Transverse colon (tissue), 4 donors: ENCODE data around the gene RHAG. TPM values are rescaled to one million over a fixed set of nuclear protein-coding genes. Genes with fewer than 3 reads are reported as not detected.

Experiments
- DNase-seq: peaks from one replicate; pipeline ENCODE4 v3.0.0-alpha.2; 2019
- H3K27ac ChIP-seq, 4 donors: fragments of 200-600 bp; sonication (generic); 2 replicates each; pipeline ENCODE4 v1.5.1; 2016 to 2018; ENCODE audit warnings: inconsistent platforms in 4 of 4
- H3K27me3 ChIP-seq: fragments of 200-600 bp; sonication (generic); 2 replicates; pipeline ENCODE4 v1.5.1; 2017; ENCODE audit warnings: inconsistent platforms
- H3K36me3 ChIP-seq, 4 donors: fragments of 200-600 bp; sonication (generic); 2 replicates each; pipeline ENCODE4 v1.5.1; 2017 to 2019; ENCODE audit warnings: inconsistent platforms in 4 of 4
- H3K4me1 ChIP-seq, 4 donors: fragments of 200-600 bp; sonication (generic); 2 replicates each; pipeline ENCODE4 v1.5.1; 2017 to 2020; ENCODE audit warnings: inconsistent platforms in 4 of 4
- H3K4me3 ChIP-seq, 4 donors: fragments of 200-600 bp; sonication (generic); 1 replicate in 1 of 4; 2 replicates in 3 of 4; pipeline versions ENCODE4 v1.5.1 to v1.6.1; 2017 to 2019; ENCODE audit warnings: inconsistent platforms in 4 of 4
- H3K9me3 ChIP-seq, 2 donors: fragments of 200-600 bp; sonication (generic); 2 replicates each; pipeline ENCODE4 v1.5.1; 2017 to 2019; ENCODE audit warnings: inconsistent platforms in 2 of 2
- CTCF ChIP-seq, 5 experiments: fragments of 200-600 bp in 3 of 5; fragments of 450-650 bp in 2 of 5; sonication (generic) in 3 of 5; IDR thresholded peaks; 1 replicate in 2 of 5; 2 replicates in 3 of 5; pipeline ENCODE4 v1.5.1; 2016 to 2017; ENCODE audit warnings: antibody characterized with exemption in 5 of 5, inconsistent platforms in 3 of 5, mild to moderate bottlenecking in 2 of 5, moderate library complexity in 1 of 5
- EP300 ChIP-seq: sonication (generic); formaldehyde crosslinking; IDR thresholded peaks from one replicate; pipeline ENCODE4 v1.6.1; 2017; ENCODE audit warnings: antibody characterized with exemption, low read depth
- POLR2A ChIP-seq: fragments of 450-650 bp; IDR thresholded peaks from one replicate; pipeline ENCODE4 v1.6.1; 2016; ENCODE audit warnings: antibody characterized with exemption, mild to moderate bottlenecking, moderate library complexity
- POLR2AphosphoS5 ChIP-seq, 3 donors: sonication (generic); formaldehyde crosslinking; IDR thresholded peaks; one replicate each; pipeline ENCODE4 v1.6.1; 2016; ENCODE audit warnings: antibody characterized with exemption in 3 of 3
- WGBS, 2 donors: methylation state at CpG; one replicate each; pipeline ENCODE4 v1.1.5; 2018; ENCODE audit warnings: low coverage in 1 of 2; 5-methylcytosine and 5-hydroxymethylcytosine counted together
- in situ Hi-C, 4 donors: fragments of 200-750 bp; cut with MboI; loops; one replicate each; pipeline versions ENCODE4 v1.15.0 to v1.15.1; 2017; ENCODE audit warnings: low sequenced_read_pairs in 3 of 4, low pct_ligation_motif_present in 1 of 4, low pct_unique_long_range_greater_than_20kb in 1 of 4
- intact Hi-C: fragments of 100-400 bp; cut with DNase I; formaldehyde crosslinking; loops from one replicate; pipeline ENCODE4 v1.15.1; 2023; ENCODE audit warnings: low total_unique reads
- total RNA-seq, 4 donors: library from RNA; depleted of rRNA; stranded (reverse); fragments of >200 nt; gene quantifications; one replicate each; pipeline ENCODE4 v1.1.0, GENCODE V29; 2016

Gene RHAG
- total RNA-seq, 4 donors from 2014 or later = 0.64 TPM; not detected in 3

DNA sequence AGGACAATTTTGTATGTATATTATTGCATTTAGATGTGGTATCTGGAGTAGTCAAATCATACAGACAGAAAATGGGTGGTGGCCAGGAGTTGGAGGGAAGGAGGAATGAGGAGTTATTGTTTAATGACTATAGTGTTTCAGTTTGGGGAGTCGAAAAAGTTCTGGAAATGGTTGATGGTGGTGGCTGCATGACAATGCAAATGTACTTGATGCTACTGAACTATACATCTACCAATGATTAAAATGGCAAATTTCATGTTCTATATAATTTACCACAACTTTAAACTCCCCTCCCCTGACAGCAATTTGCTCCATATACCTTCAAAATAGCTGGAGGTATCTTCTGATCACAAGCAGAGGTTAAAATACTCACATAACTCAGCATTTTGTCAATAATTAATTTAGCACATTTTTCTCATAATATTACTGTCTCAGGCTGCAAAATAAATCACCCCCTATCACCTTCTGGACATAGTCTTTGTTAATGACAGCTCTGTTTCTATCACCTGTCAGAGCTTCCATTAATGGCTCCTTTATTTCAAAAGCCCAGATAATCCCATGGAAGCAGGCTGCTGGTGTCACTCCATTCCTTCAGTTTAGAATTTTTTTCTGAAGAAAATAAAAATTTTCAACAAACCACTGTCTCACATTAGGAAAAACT is 25.7 kb upstream of the RHAG start:
- intact Hi-C loops = no loop called here
- 66 to 85% methylated on average over 1 of the region's 1 CpG for WGBS, 2 donors

GRCh38 chr6:49653942-49654341 is 17.3 kb upstream of the RHAG start:
- 89 to 100% methylated on average over 1 of the region's 1 CpG for WGBS, 2 donors
- in situ Hi-C loops = no loop called here
- Histone ChIP-seq H3K4me3 (no peak overlapping the region), H3K27ac (no peak overlapping the region), H3K27me3 (no peaks in the 10 kb centered on the region), H3K9me3 (no peaks in the 10 kb centered on the region), H3K4me1 (no peaks in the 10 kb centered on the region), H3K36me3 (no peaks in the 10 kb centered on the region)
- TF ChIP-seq CTCF (IDR thresholded peaks at IDR 0.05) = no peak
- TF ChIP-seq POLR2A = no peak
- no peak for TF ChIP-seq EP300
- TF ChIP-seq POLR2AphosphoS5 (IDR thresholded peaks at IDR 0.05) = no peak
- intact Hi-C loops = no loop called here
- no peak for DNase-seq

More for the DNA sequence above, 25.7 kb upstream of the RHAG start:
- H3K27me3 ChIP-seq = no peaks in the 10 kb centered on the region
- TF ChIP-seq CTCF (IDR thresholded peaks at IDR 0.05) (no peak), POLR2AphosphoS5 (IDR thresholded peaks at IDR 0.05) (no peak), EP300 (no peak), POLR2A (no peak)
- H3K9me3 ChIP-seq = no peaks in the 10 kb centered on the region
- no peak overlapping the region for H3K4me3 ChIP-seq
- no peak for DNase-seq
- in situ Hi-C loops = no loop called here
- no peak overlapping the region for H3K27ac ChIP-seq
- no peaks in the 10 kb centered on the region for H3K4me1 ChIP-seq
- no peaks in the 10 kb centered on the region for H3K36me3 ChIP-seq

DNA sequence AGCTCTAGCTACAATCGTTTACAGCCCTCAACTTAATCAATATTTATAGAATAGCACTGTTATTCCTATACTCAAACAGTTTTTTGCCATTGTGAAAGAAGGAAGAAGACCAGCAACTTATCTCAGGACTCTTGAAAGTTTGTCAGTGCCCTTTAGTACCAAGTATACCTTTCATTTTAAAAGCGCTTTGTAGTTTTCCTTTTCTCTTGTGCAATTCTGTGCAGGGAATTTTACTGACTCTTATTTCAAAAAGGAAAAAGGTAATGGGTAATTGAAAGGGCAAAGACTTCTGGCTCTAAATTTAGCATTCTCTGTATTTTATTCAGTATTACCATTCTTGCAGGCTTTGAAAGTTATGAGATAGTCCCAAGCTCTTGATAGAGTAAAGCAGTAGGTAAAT is 16.8 kb upstream of the RHAG start:
- Histone ChIP-seq H3K27ac (no peak overlapping the region), H3K9me3 (no peaks in the 10 kb centered on the region), H3K36me3 (no peaks in the 10 kb centered on the region), H3K4me3 (no peak overlapping the region), H3K27me3 (no peaks in the 10 kb centered on the region), H3K4me1 (no peaks in the 10 kb centered on the region)
- no peak for TF ChIP-seq POLR2A
- TF ChIP-seq EP300 = no peak
- no peak for TF ChIP-seq CTCF (IDR thresholded peaks at IDR 0.05)
- TF ChIP-seq POLR2AphosphoS5 (IDR thresholded peaks at IDR 0.05) = no peak
- intact Hi-C loops = no loop called here
- in situ Hi-C loops = no loop called here
- no peak for DNase-seq
- 55 to 67% methylated on average over 2 of the region's 2 CpGs for WGBS, 2 donors

DNA sequence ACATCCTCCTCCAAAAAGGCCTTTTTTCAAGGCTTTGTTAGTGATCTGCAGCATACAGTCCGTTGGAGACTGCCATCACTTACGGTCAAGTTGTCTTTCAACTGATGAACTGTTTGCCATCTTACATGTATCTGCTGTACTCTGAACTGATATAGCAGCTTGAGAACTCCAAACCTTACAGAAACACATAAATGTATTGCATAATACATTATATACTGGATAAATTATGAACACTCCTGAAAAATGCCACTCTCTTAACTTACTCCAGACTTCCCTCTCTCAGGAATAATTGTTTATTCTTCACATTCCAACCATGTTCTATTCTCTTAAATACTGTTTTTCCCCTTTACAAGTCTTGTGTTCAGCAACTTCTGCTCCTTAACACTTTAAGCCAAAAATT is 14.6 kb upstream of the RHAG start:
- intact Hi-C loops = no loop called here
- Histone ChIP-seq H3K9me3 (no peaks in the 10 kb centered on the region), H3K4me3 (no peak overlapping the region), H3K36me3 (no peaks in the 10 kb centered on the region), H3K27me3 (no peaks in the 10 kb centered on the region), H3K27ac (no peak overlapping the region), H3K4me1 (no peaks in the 10 kb centered on the region)
- WGBS, 2 donors = 68% methylated on average over 2 of the region's 2 CpGs; no CpG with 5 or more reads in 1 of the 2 donors
- no peak for TF ChIP-seq POLR2AphosphoS5 (IDR thresholded peaks at IDR 0.05)
- TF ChIP-seq EP300 = no peak
- no peak for TF ChIP-seq CTCF (IDR thresholded peaks at IDR 0.05)
- no peak for TF ChIP-seq POLR2A
- no peak for DNase-seq
- in situ Hi-C loops = no loop called here
